Subcutaneous abdominal adipose tissue (tissue), 5 donors: ENCODE measurements around the gene NELL1.

Experiments
- H3K27ac ChIP-seq: one replicate; pipeline ENCODE4 v1.7.0; 2013; ENCODE audit warnings: low read depth, mild to moderate bottlenecking, inconsistent platforms, low read length, moderate library complexity
- H3K27me3 ChIP-seq, 5 donors: one replicate each; pipeline ENCODE4 v1.7.0; 2013; ENCODE audit warnings: low read length in 5 of 5, inconsistent platforms in 1 of 5; ENCODE audit not compliant: control insufficient read depth in 5 of 5, insufficient read depth in 4 of 5
- H3K36me3 ChIP-seq, 5 donors: one replicate each; pipeline ENCODE4 v1.7.0; 2013; ENCODE audit warnings: low read length in 5 of 5; ENCODE audit not compliant: control insufficient read depth in 5 of 5, insufficient read depth in 5 of 5
- H3K4me1 ChIP-seq, 5 donors: one replicate each; pipeline ENCODE4 v1.7.0; 2013; ENCODE audit warnings: low read length in 5 of 5, mild to moderate bottlenecking in 3 of 5, moderate library complexity in 1 of 5; ENCODE audit not compliant: control insufficient read depth in 5 of 5, insufficient read depth in 5 of 5
- H3K4me3 ChIP-seq, 5 donors: one replicate each; pipeline ENCODE4 v1.7.0; 2013; ENCODE audit warnings: low read length in 5 of 5, low read depth in 1 of 5
- H3K9ac ChIP-seq, 5 donors: one replicate each; pipeline ENCODE4 v1.7.0; 2013; ENCODE audit warnings: low read length in 5 of 5, mild to moderate bottlenecking in 4 of 5, moderate library complexity in 3 of 5
- H3K9me3 ChIP-seq, 5 donors: one replicate each; pipeline ENCODE4 v1.7.0; 2013; ENCODE audit warnings: low read length in 5 of 5; ENCODE audit not compliant: control insufficient read depth in 5 of 5
- donor health status: healthy.
- donor health status: healthy.
- donor health status: healthy.
- donor health status: healthy.
- donor health status: healthy.

NELL1 gene

DNA sequence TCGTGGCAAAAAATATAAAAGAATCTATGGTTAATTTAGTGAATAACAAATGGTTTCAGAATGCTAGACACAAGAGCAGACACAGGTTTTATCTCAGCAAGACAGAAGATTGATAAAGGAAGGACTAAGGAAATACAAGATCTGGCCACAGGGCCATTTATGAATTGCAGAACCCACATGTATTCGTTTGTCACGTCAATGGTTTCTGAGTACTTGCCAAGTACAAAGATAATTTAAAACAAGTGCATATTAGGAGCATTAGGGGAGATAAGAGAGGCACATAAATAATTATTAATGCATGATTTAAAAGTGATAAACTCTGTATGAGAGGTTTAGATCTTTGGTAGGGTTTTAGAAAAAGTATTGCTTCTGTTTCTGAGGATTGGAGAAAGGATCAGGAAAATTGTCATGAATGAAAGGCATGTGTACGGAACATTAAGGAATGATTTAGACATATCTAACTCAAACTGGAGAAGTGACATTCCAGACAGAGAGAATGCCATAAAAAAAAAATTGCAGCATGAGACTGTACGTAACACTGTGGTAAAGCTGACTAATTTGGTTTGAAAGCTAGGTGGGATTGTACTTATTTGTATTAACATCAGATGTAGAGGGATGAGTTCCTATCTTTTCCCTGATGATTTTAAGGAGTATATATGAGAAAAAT is 727.1 kb downstream of the NELL1 start:
- H3K4me1 ChIP-seq: peaks cover 0 to 3% (median 0%) of the 10 kb centered on the region in 5 donors
- H3K27me3 ChIP-seq: no peaks in the 10 kb centered on the region
- no peaks in the 10 kb centered on the region for H3K9me3 ChIP-seq
- H3K36me3 ChIP-seq: no peaks in the 10 kb centered on the region
- no peak overlapping the region for H3K4me3 ChIP-seq
- H3K9ac ChIP-seq: no peak overlapping the region
- no peak overlapping the region for H3K27ac ChIP-seq

GRCh38 chr11:21398195-21398594 is 728.8 kb downstream of the NELL1 start:
- H3K9me3 ChIP-seq: no peaks in the 10 kb centered on the region
- no peak overlapping the region for H3K9ac ChIP-seq
- no peaks in the 10 kb centered on the region for H3K36me3 ChIP-seq
- H3K27me3 ChIP-seq: no peaks in the 10 kb centered on the region
- peaks cover 0 to 3% (median 0%) of the 10 kb centered on the region in 5 donors for H3K4me1 ChIP-seq
- H3K4me3 ChIP-seq: no peak overlapping the region
- no peak overlapping the region for H3K27ac ChIP-seq

DNA sequence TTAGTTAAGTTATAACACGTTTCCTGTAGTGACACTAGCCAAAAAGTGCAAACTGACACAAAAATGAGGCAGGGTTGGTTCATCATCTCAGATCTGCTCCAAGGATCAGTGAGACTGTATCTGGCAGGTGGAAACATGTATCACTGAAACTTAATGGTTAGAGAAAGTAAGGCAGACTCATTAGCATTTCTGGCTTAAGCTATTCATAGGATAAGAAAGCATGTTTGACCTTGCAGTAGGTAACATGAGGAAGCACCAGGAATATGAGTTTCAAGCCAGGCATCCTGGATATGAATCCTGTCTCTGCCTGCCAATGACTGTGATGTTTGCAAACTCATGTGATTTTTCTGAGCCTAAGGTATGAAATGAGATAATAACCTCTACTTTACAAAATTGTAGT is 732.1 kb downstream of the NELL1 start:
- Histone ChIP-seq H3K9ac (no peak overlapping the region), H3K27me3 (no peaks in the 10 kb centered on the region), H3K9me3 (no peaks in the 10 kb centered on the region), H3K4me1 (no peaks in the 10 kb centered on the region), H3K4me3 (no peak overlapping the region), H3K27ac (no peak overlapping the region), H3K36me3 (no peaks in the 10 kb centered on the region)

- H3K9ac ChIP-seq: no peak overlapping the region
- H3K27me3 ChIP-seq: no peaks in the 10 kb centered on the region
- no peak overlapping the region for H3K27ac ChIP-seq
- H3K36me3 ChIP-seq: no peaks in the 10 kb centered on the region
- no peak overlapping the region for H3K4me3 ChIP-seq
- no peaks in the 10 kb centered on the region for H3K4me1 ChIP-seq
- no peaks in the 10 kb centered on the region for H3K9me3 ChIP-seq
Observed at GRCh38 chr11:21402274-21402673, 732.9 kb downstream of the NELL1 start.

- no peaks in the 10 kb centered on the region for H3K27me3 ChIP-seq
Observed at GRCh38 chr11:21403069-21403468, 733.7 kb downstream of the NELL1 start.

DNA sequence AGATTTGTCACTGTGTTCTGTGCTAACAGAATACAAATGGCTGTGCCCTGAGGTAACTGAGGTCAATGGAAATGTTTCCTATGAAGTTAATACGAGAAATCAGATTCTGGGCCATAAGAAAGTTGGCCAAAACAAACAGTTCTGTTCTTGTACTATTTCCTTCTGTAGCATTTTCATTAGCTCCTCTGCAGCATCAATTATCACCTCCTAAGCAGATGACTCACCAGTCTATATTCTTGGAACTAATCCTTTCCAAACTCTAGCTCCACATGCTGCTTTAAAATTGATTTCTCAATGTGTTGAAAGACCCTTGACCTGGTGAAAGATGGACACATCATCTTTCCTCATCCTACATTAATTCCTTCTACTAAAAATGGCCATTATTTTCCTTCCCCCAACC is 736.0 kb downstream of the NELL1 start:
- Histone ChIP-seq H3K9me3 (peaks cover 0 to 2% (median 0%) of the 10 kb centered on the region in 5 donors), H3K36me3 (no peaks in the 10 kb centered on the region)

More at GRCh38 chr11:21403069-21403468, 733.7 kb downstream of the NELL1 start:
- Histone ChIP-seq H3K9ac (no peak overlapping the region), H3K4me3 (no peak overlapping the region), H3K4me1 (no peaks in the 10 kb centered on the region), H3K36me3 (no peaks in the 10 kb centered on the region), H3K9me3 (no peaks in the 10 kb centered on the region), H3K27ac (no peak overlapping the region)

GRCh38 chr11:21410513-21410912 is 741.1 kb downstream of the NELL1 start:
- Histone ChIP-seq H3K36me3 (no peaks in the 10 kb centered on the region), H3K4me1 (no peaks in the 10 kb centered on the region), H3K9me3 (peaks cover 0 to 4% (median 0%) of the 10 kb centered on the region in 5 donors), H3K27me3 (no peaks in the 10 kb centered on the region), H3K9ac (no peak overlapping the region), H3K4me3 (no peak overlapping the region), H3K27ac (no peak overlapping the region)

More for the DNA sequence above, 736.0 kb downstream of the NELL1 start:
- Histone ChIP-seq H3K27me3 (no peaks in the 10 kb centered on the region), H3K4me1 (no peaks in the 10 kb centered on the region), H3K4me3 (no peak overlapping the region), H3K27ac (no peak overlapping the region), H3K9ac (no peak overlapping the region)

DNA sequence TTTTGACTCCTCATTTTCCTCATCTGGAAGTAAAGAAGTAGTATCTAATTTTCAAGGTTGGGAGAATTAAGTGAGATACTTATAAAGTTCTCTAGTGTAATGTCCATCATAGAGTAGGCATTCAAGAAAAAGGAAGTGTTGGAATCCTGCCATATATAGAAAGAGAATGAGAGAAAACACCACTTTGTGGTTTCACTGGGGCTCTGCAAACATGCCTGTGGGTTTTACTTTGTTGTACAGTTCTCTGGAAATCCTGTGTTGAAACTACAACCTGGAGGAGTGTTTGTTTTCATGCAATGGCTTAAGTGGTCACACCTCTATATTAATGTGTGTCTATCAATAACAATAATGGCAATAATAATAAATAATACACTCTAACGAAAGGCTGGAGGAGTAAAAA is 741.7 kb downstream of the NELL1 start:
- H3K4me3 ChIP-seq: no peak overlapping the region
- H3K27me3 ChIP-seq: no peaks in the 10 kb centered on the region
- no peak overlapping the region for H3K27ac ChIP-seq
- H3K9ac ChIP-seq: no peak overlapping the region
- peaks cover 0 to 4% (median 0%) of the 10 kb centered on the region in 5 donors for H3K9me3 ChIP-seq
- no peaks in the 10 kb centered on the region for H3K4me1 ChIP-seq
- no peaks in the 10 kb centered on the region for H3K36me3 ChIP-seq

DNA sequence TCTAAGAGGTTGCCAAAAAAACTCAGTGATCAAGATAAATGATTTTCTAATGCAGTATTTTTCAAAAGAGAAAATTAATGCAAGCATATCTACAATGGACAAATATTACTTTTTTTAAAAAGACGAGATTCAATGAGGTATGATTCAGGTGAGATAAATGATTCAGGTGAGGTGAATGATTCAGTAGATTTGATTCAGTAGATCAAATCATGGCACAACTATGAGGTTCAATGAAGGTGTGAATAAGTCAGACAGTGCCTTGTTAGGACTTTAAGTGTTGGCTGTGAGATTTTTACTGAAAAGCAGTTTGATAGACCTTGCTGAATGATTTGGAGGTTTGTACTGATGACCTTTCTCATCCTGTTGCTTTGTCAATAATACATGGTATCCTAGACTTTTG is 742.2 kb downstream of the NELL1 start:
- Histone ChIP-seq H3K27me3 (no peaks in the 10 kb centered on the region), H3K9me3 (peaks cover 0 to 4% (median 0%) of the 10 kb centered on the region in 5 donors), H3K4me1 (no peaks in the 10 kb centered on the region), H3K27ac (no peak overlapping the region), H3K4me3 (no peak overlapping the region), H3K36me3 (no peaks in the 10 kb centered on the region), H3K9ac (no peak overlapping the region)

DNA sequence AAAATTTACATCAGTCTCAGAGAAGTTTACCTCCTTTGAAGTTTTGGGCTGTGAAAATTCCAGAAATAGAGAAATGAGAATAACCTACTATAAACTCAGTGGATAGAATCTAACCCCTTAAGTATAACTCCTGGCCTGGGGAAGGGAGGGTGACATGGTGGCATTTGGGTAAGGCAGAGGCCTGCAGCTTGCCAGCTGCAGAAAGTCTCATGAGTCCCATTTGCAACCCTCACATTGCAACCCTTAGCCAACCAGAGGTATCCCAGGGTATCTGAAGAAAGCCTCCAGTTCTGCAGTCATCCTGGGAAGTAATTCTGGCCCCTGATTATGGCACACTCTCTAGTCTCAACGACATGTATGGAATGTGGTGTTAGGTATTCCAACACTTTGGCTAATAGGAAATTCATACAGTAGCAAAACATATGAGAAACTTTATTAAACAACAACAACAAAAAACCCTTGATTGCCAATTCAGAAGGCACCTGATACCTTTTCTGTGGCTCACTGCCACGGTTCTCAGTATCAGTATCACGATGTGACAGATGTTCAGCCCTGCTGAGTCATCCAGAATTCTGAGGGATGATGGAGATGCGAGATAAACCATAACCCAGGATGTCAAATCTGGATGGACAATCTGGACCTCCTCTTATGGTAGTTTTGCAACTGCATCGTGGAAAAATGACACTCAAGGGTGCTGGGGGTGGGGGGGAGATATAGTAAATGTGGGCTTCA is 743.4 kb downstream of the NELL1 start:
- H3K27ac ChIP-seq: no peak overlapping the region
- peaks cover 0 to 4% (median 0%) of the 10 kb centered on the region in 5 donors for H3K9me3 ChIP-seq
- H3K4me3 ChIP-seq: no peak overlapping the region
- H3K9ac ChIP-seq: no peak overlapping the region
- no peaks in the 10 kb centered on the region for H3K36me3 ChIP-seq
- no peaks in the 10 kb centered on the region for H3K27me3 ChIP-seq
- H3K4me1 ChIP-seq: no peaks in the 10 kb centered on the region
